Progenitor cell of endocrine pancreas (in vitro differentiated cells): ENCODE results near the gene FBXL20. TPM values are rescaled to one million over a fixed set of nuclear protein-coding genes. Genes with fewer than 3 reads are reported as not detected.

Experiments
- DNase-seq: peaks from one replicate; pipeline ENCODE4 v3.0.0; 2021; ENCODE audit warnings: low spot score; ENCODE audit not compliant: unreplicated experiment
- H3K27ac Mint-ChIP-seq: 2 replicates; pipeline ENCODE4 v1.8.0; 2021; ENCODE audit warnings: mild to moderate bottlenecking, moderate library complexity, mixed read lengths
- H3K27me3 Mint-ChIP-seq: 2 replicates; pipeline ENCODE4 v1.8.0; 2021; ENCODE audit warnings: mixed read lengths
- H3K36me3 Mint-ChIP-seq: 2 replicates; pipeline ENCODE4 v1.8.0; 2022; ENCODE audit warnings: mixed read lengths; ENCODE audit not compliant: insufficient read depth
- H3K4me1 Mint-ChIP-seq: 2 replicates; pipeline ENCODE4 v1.8.0; 2021; ENCODE audit warnings: low read depth, mixed read lengths
- H3K4me3 Mint-ChIP-seq: 2 replicates; pipeline ENCODE4 v1.8.0; 2021; ENCODE audit warnings: low read depth, mild to moderate bottlenecking, moderate library complexity, mixed read lengths
- H3K9me3 Mint-ChIP-seq: 2 replicates; pipeline ENCODE4 v1.8.0; 2021; ENCODE audit warnings: low read depth, mixed read lengths
- total RNA-seq: library from RNA; stranded (reverse); gene quantifications from 2 replicates; pipeline ENCODE4 v1.2.1, GENCODE V29; 2021
- TF ChIP-seq, protein P1 (sequence below): fragments of 200-600 bp; sonication (generic); IDR thresholded peaks from one replicate; pipeline ENCODE4 v1.5.0; 2021; ENCODE audit warnings: antibody characterized with exemption, mild to moderate bottlenecking; ENCODE audit not compliant: unreplicated experiment

Gene FBXL20
- total RNA-seq, 1 donor from 2014 or later, result 26.8 TPM

DNA sequence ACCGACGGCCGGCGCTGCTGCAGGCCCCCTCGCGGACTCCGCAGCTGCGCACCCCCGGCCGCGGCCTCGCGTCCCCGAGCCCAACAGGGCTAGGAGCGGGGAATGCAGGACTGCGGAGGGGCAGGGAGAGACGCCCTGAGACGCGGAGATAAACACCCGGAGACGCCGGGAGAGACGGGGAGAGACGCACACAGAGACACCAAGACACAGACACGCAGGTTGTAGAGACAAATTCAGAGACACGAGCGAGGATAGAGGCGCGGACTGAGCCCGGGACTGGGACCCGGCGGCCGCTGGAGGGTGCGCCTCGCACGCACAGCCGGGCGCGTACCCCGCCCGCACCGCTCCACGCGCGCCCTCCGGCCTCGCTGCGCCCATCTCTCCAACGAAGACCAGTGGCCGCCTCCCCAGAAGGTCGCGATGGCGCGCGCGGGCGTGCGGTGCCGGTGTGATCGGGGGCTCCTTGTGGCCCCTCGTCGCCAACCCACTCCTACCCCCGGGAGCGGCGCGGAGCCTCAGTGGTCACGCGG is 176.6 kb downstream of the FBXL20 start:
- no peak overlapping the region for H3K27ac Mint-ChIP-seq
- H3K27me3 Mint-ChIP-seq, result peaks cover 71% of the 10 kb centered on the region
- no peaks in the 10 kb centered on the region for H3K9me3 Mint-ChIP-seq
- TF ChIP-seq, protein P1, sequence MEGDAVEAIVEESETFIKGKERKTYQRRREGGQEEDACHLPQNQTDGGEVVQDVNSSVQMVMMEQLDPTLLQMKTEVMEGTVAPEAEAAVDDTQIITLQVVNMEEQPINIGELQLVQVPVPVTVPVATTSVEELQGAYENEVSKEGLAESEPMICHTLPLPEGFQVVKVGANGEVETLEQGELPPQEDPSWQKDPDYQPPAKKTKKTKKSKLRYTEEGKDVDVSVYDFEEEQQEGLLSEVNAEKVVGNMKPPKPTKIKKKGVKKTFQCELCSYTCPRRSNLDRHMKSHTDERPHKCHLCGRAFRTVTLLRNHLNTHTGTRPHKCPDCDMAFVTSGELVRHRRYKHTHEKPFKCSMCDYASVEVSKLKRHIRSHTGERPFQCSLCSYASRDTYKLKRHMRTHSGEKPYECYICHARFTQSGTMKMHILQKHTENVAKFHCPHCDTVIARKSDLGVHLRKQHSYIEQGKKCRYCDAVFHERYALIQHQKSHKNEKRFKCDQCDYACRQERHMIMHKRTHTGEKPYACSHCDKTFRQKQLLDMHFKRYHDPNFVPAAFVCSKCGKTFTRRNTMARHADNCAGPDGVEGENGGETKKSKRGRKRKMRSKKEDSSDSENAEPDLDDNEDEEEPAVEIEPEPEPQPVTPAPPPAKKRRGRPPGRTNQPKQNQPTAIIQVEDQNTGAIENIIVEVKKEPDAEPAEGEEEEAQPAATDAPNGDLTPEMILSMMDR, result no peak
- H3K36me3 Mint-ChIP-seq, result no peaks in the 10 kb centered on the region
- peaks cover 7% of the 10 kb centered on the region for H3K4me1 Mint-ChIP-seq
- H3K4me3 Mint-ChIP-seq, result peak overlapping the region; percentile 52
- no peak for DNase-seq

DNA sequence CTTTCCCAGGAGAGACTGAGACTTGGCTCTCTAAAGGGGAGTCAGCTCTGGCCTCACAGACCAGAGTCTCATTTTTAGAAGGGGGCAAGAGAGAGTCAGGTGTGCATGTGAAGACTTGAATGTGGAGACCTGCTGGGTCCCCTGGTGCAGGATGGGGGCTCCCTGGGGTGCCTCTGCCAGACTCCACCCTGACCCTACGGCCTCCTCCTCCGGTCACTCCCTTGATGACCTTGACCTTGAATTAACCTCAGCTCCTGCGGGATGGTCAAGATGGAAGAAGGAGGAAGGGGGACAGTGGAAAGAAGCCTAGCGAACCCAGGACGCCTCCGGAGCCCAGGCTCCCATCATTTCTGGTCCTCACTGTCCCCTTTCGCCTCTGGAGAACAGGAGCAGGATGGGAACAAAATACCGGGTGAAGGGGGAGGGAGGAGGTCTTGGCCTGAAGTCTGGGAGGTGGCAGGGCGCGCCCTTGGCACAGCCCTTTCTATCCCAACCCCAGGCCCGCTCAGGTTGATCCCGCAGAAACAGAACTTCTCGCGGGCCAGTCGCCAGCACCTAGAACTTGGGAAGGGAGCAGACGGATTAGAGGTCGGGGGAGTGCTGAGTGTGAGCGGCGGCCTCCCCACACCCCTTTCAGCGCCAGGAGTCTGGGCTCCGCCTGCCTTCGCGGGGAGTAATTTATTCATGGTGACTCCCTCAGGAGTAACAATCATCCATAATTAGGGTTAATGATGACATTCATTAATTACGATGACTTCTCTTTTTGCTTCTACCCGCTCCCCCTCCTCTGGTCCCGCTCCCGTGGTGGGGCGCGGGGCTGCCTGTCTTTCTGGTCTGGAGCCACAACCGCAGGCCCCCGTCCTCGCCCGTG is 177.3 kb downstream of the FBXL20 start:
- Mint-ChIP-seq H3K4me3 (peak overlapping the region; percentile 35), H3K27me3 (peaks cover 71% of the 10 kb centered on the region), H3K36me3 (no peaks in the 10 kb centered on the region), H3K9me3 (no peaks in the 10 kb centered on the region), H3K27ac (no peak overlapping the region), H3K4me1 (peaks cover 7% of the 10 kb centered on the region)
- no peak for DNase-seq
- TF ChIP-seq, protein P1, result no peak

DNA sequence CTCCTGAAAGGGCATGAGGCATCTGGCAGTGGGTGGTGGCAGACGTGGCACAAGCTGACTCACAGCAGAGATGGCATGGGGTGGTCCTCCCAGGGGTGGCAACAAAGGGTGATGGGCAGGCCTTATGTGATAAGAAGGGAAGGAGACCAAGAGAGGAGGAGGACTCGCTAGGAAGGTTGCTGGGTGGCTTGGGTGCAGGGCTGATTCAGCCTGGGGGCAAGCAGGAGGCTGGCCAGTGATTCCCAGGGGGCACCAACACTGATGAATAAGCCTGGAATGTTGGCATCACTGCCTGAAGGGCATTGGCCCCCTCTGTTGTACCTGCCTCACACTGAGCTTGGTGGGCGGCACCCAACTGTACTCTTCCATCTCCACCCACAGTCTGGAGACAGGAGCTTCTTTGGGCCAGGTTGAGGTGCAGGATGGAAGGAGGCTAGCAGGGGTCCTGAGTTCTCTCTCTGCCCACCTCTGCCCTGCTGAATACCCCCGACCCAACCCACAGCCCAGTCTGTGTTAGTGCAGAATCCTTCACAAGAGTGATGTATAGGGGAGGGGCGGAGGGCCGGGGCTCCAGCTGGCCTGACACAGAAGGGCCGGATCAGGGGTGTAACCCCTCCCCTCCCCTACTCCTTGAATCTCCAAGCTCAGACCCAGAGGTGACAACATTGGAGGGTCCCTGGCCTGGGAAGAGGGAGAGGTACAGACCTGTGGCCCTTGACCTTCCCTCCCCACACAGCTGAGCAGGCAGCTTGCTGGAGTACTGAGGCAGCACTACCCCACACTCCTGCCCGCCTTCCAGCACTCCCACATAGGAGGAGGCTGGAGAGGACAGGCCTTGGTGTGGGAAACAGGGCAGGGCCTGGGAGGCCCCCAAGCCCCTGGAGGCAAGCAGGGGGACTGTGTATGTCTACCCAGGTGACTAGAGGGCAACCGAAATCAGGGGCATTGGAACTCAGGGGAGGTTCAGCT is 178.3 kb downstream of the FBXL20 start:
- H3K27me3 Mint-ChIP-seq, result peaks cover 75% of the 10 kb centered on the region
- H3K36me3 Mint-ChIP-seq, result no peaks in the 10 kb centered on the region
- peaks cover 7% of the 10 kb centered on the region for H3K4me1 Mint-ChIP-seq
- no peaks in the 10 kb centered on the region for H3K9me3 Mint-ChIP-seq
- DNase-seq, result no peak
- peak overlapping the region; percentile 35 for H3K4me3 Mint-ChIP-seq
- TF ChIP-seq, protein P1, result no peak
- H3K27ac Mint-ChIP-seq, result no peak overlapping the region

DNA sequence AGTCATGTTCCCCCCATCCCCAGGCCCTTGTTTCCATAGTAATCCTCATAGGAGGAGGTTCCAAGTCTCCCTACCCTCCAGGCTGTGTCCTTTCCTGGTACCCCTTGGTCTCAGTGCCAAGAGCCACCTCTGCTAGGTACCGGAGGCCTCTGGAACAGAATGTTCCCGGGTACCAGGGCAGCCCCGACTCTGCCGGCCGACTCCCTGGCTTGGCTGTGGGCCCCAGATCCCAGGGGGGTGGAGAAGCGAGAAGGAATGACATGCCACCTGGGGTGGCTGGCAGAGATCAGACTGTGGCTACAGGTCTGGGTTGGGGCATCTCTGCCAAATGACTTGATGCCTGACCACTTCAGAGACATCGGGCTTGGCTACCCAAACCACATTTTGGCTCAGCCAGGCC is 179.3 kb downstream of the FBXL20 start:
- H3K9me3 Mint-ChIP-seq, result no peaks in the 10 kb centered on the region
- H3K36me3 Mint-ChIP-seq, result no peaks in the 10 kb centered on the region
- TF ChIP-seq, protein P1, result no peak
- H3K4me3 Mint-ChIP-seq, result no peak overlapping the region
- H3K27me3 Mint-ChIP-seq, result peaks cover 74% of the 10 kb centered on the region
- peaks cover 7% of the 10 kb centered on the region for H3K4me1 Mint-ChIP-seq
- DNase-seq, result no peak
- no peak overlapping the region for H3K27ac Mint-ChIP-seq

DNA sequence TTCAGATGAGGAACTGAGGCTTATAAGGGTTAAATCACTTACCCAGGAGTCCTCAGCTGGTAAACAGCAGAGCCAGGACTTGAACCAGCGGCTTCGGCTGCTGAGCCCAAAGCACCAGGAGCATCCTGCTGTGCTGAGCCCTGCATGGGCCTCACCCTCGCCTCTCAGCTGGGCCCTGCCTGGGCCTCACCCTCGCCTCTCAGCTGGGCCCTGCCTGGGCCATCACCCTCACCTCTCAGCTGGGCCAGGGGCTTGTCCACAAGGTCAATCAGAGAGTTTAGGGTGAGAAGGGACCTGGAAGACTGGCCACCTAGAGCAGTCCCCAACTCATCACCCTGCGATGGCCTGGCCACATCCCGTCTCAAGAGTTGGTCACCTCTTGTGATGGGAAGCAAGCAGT is 179.9 kb downstream of the FBXL20 start:
- TF ChIP-seq, protein P1, result no peak
- Mint-ChIP-seq H3K4me1 (peaks cover 7% of the 10 kb centered on the region), H3K9me3 (no peaks in the 10 kb centered on the region), H3K36me3 (no peaks in the 10 kb centered on the region), H3K27ac (no peak overlapping the region), H3K27me3 (peaks cover 76% of the 10 kb centered on the region), H3K4me3 (no peak overlapping the region)
- no peak for DNase-seq
